ENCODE results near the gene VANGL2.

- TF ChIP-seq CTCF (IDR thresholded peaks at IDR 0.05; ENCODE audit: insufficient read depth, low read depth, low read length), result no peak
- no peak for TF ChIP-seq EZH2 (IDR thresholded peaks at IDR 0.05; ENCODE audit: insufficient read depth, low read length)
Observed at GRCh38 chr1:160371756-160372155, 28.6 kb upstream of the VANGL2 start.

Data from astrocyte (in vitro differentiated cells and primary cell).